ENCODE measurements around the gene CHCHD6.

DNA sequence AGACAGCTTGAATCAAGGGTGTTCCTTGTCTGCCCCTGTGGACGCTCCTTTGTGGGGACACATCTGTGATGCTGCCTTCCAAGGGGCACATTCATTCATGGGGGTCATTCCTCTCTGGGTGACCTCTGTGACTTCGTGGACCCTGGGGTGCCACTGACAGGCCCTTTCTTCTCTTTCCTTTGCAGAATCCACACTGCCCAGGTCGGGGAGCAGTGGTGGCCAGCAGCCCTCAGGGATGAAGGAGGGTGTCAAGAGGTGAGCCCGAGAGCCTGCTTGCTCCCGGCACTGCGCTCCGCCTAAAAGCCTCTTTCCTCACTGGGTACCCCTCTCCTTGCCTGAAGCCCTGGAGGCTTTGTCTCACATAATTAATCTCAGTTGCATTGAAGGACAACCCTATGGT, 26.3 kb downstream of the CHCHD6 start:
- TF ChIP-seq, protein P1, sequence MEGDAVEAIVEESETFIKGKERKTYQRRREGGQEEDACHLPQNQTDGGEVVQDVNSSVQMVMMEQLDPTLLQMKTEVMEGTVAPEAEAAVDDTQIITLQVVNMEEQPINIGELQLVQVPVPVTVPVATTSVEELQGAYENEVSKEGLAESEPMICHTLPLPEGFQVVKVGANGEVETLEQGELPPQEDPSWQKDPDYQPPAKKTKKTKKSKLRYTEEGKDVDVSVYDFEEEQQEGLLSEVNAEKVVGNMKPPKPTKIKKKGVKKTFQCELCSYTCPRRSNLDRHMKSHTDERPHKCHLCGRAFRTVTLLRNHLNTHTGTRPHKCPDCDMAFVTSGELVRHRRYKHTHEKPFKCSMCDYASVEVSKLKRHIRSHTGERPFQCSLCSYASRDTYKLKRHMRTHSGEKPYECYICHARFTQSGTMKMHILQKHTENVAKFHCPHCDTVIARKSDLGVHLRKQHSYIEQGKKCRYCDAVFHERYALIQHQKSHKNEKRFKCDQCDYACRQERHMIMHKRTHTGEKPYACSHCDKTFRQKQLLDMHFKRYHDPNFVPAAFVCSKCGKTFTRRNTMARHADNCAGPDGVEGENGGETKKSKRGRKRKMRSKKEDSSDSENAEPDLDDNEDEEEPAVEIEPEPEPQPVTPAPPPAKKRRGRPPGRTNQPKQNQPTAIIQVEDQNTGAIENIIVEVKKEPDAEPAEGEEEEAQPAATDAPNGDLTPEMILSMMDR (IDR thresholded peaks at IDR 0.05), result no peak
- no peak for TF ChIP-seq POLR2A (IDR thresholded peaks at IDR 0.05)

Measured in adrenal gland (tissue), 5 donors.